Pancreas (tissue), 10 donors: ENCODE results near the gene ELK1. TPM values are rescaled to one million over a fixed set of nuclear protein-coding genes. Genes with fewer than 3 reads are reported as not detected.
A peak's percentile ranks its signal among the peaks of the same experiment; 100 is the strongest.

Experiments used
- ATAC-seq, 4 donors: fragments of 200-7000 bp; cut with Tn5 transposase; one replicate each; pipeline versions ENCODE4 v1.8.0 to v1.9.1; 2020; ENCODE audit warnings: mild to moderate bottlenecking in 4 of 4, moderate library complexity in 4 of 4
- DNase-seq, 6 donors: peaks; one replicate each; pipeline ENCODE4 v3.0.0-alpha.2; 2020
- FAIRE-seq: peaks from 2 replicates; lab custom pipeline; 2012; peaks lifted over from hg19 to GRCh38; lab: Jason Lieb, UNC
- H3K27ac ChIP-seq, 4 donors: fragments of 200-600 bp; sonication (generic); 1 replicate in 3 of 4; 2 replicates in 1 of 4; pipeline versions ENCODE4 v1.5.0 to v1.8.0; 2020
- H3K27me3 ChIP-seq, 4 donors: fragments of 200-600 bp; one replicate each; pipeline ENCODE4 v1.8.0; 2021
- H3K36me3 ChIP-seq, 3 donors: fragments of 200-600 bp; sonication (generic) in 1 of 3; one replicate each; pipeline versions ENCODE4 v1.5.0 to v1.8.0; 2020 to 2021
- H3K4me1 ChIP-seq, 3 donors: fragments of 200-600 bp; one replicate each; pipeline ENCODE4 v1.8.0; 2021
- H3K4me3 ChIP-seq, 4 donors: fragments of 200-600 bp; sonication (generic) in 2 of 4; one replicate each; pipeline versions ENCODE4 v1.5.0 to v1.8.0; 2020 to 2021
- H3K9me3 ChIP-seq, 4 donors: fragments of 200-600 bp; one replicate each; pipeline ENCODE4 v1.8.0; 2021
- CTCF ChIP-seq, 4 donors: fragments of 200-600 bp; sonication (generic) in 3 of 4; IDR thresholded peaks; one replicate each; pipeline versions ENCODE4 v1.5.0 to v1.8.0; 2021; ENCODE audit warnings: antibody characterized with exemption in 4 of 4
- WGBS, 2 donors: extraction: QIAGEN DNeasy Blood & Tissue Kit; methylation state at CpG; one replicate each; pipeline ENCODE4 v1.1.7; 2013; 5-methylcytosine and 5-hydroxymethylcytosine counted together
- intact Hi-C, 3 donors: fragments of 100-400 bp; cut with DNase I; formaldehyde crosslinking; loops; one replicate each; pipeline versions ENCODE4 v1.11.1 to v1.14.2; 2022
- polyA plus RNA-seq, 2 donors: library from polyadenylated mRNA; stranded (reverse); fragments of 200-250 nt; gene quantifications; one replicate each; pipeline ENCODE4 v1.2.3, GENCODE V29; 2013
- total RNA-seq, 6 donors: library from RNA; stranded (reverse); fragmentation: NEBNext Ultra II Directional in 4 of 6; extraction: Animal tissue kit (Norgen Biotek cat#: 25700) in 4 of 6; gene quantifications; one replicate each; pipeline versions ENCODE4 v1.2.1 to v1.2.4, GENCODE V29; 2021 to 2023
- donor health status: healthy with polysubstance abuse.
- donor health status: DM: no; HTN: no; CAD: no; lungs with moderate emphysema.
- donor health status: DM: no; HTN: no; CAD: no.
- donor health status: control.
- donor health status: control.
- donor health status: Bipolar disorder and iron deficiency.
- donor health status: DM: yes; HTN: yes; CAD: no.
- donor health status: DM: no; HTN: no; CAD: no.
- donor health status: DM: no; HTN: no; CAD: no.
- donor health status: DM: yes; HTN: yes; CAD: no.

The ELK1 gene
- total and polyA plus RNA-seq, 8 donors = 5.8 to 14.6 (median 10.2) TPM

- H3K27me3 ChIP-seq = peaks cover 0 to 6% (median 0%) of the 10 kb centered on the region in 4 donors
- no peak overlapping the region for H3K27ac ChIP-seq
- no peak for TF ChIP-seq CTCF (IDR thresholded peaks at IDR 0.05)
- no peaks in the 10 kb centered on the region for H3K9me3 ChIP-seq
- H3K4me1 ChIP-seq = peaks cover 0 to 5% (median 0%) of the 10 kb centered on the region in 3 donors
- 35 to 80% methylated on average over 1 of the region's 1 CpG for WGBS, 2 donors
- intact Hi-C loops = no loop called here
- H3K4me3 ChIP-seq = no peak overlapping the region
- DNase-seq = no peak
- ATAC-seq = no peak
- no peaks in the 10 kb centered on the region for H3K36me3 ChIP-seq
- no peak for FAIRE-seq
These were observed 11.8 kb upstream of the ELK1 start for GRCh38 chrX:47662144-47662657.

DNA sequence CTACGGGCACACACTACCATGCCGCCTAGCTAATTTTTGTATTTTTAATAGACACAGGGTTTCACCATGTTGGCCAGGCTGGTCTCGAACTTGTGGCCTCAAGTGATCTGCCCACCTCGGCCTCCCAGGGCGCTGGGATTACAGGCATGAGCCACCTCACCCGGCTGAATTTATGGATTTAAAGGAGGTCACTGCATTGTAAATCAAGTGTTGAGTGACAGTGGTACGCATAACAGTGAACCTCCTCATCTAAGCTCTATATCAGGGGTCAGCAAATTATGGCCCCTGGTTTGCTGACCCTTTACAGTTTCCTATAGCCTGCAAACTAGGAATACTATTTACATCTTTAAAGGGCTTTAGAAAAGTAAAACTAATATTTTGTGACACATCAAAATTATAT lies 11.2 kb upstream of the ELK1 start:
- H3K27ac ChIP-seq = no peak overlapping the region
- TF ChIP-seq CTCF (IDR thresholded peaks at IDR 0.05) = no peak
- ATAC-seq = no peak

DNA sequence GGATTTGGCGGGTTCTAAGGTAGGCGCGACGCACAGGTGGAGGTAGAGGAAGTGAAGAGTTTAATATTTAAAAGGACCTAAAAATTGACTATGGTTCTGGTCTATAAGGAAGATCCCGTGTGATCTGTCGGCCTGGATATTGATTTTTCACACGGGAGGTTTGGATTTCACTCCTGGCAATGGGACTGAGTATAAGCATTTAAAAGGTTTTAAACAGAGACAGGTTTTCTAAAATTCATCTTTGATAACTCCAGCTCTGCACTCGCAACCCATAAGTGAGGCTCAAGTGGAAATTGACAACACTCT lies 9.0 kb upstream of the ELK1 start:
- peak overlapping the region; percentile 93 to 98 (median 96) for H3K27ac ChIP-seq
- WGBS, 2 donors = 7 to 32% methylated on average over 8 of the region's 8 CpGs
- no peak for FAIRE-seq
- peaks cover 0 to 6% (median 0%) of the 10 kb centered on the region in 4 donors for H3K27me3 ChIP-seq
- no peak for DNase-seq
- TF ChIP-seq CTCF (IDR thresholded peaks at IDR 0.05) = no peak
- no peak for ATAC-seq
- H3K36me3 ChIP-seq = no peaks in the 10 kb centered on the region
- peaks cover 0 to 5% (median 0%) of the 10 kb centered on the region in 3 donors for H3K4me1 ChIP-seq
- intact Hi-C loops = no loop called here
- peak overlapping the region in 3 of 4 donors; percentile 22 to 50 (median 49) for H3K4me3 ChIP-seq
- H3K9me3 ChIP-seq = no peaks in the 10 kb centered on the region

More for the DNA sequence above, 11.2 kb upstream of the ELK1 start:
- intact Hi-C loops = no loop called here
- H3K9me3 ChIP-seq = no peaks in the 10 kb centered on the region
- no peaks in the 10 kb centered on the region for H3K36me3 ChIP-seq
- no peak overlapping the region for H3K4me3 ChIP-seq
- no peak for FAIRE-seq
- peaks cover 0 to 5% (median 0%) of the 10 kb centered on the region in 3 donors for H3K4me1 ChIP-seq
- 84 to 86% methylated on average over 7 of the region's 7 CpGs for WGBS, 2 donors
- no peak for DNase-seq
- peaks cover 0 to 6% (median 0%) of the 10 kb centered on the region in 4 donors for H3K27me3 ChIP-seq

GRCh38 chrX:47658684-47659420 lies 8.5 kb upstream of the ELK1 start, which contains the start of gene UXT:
TSS of gene UXT (minus strand) at chrX:47659180. CDS start at chrX:47658927, 253 bp downstream.
- H3K27ac ChIP-seq = peak within 1 kb of the TSS; percentile 93 to 98 (median 96)
- FAIRE-seq = peak; percentile 80
- TF ChIP-seq CTCF (IDR thresholded peaks at IDR 0.05) = no peak

More at GRCh38 chrX:47658684-47659420, 8.5 kb upstream of the ELK1 start, which contains the start of gene UXT:
- peaks cover 0 to 5% (median 0%) of the 10 kb centered on the region in 3 donors for H3K4me1 ChIP-seq
- H3K36me3 ChIP-seq = no peaks in the 10 kb centered on the region
- ATAC-seq (peak; percentile 90 to 95 (median 92)), DNase-seq (peak; percentile 88 to 95 (median 90))
- WGBS, 2 donors = 0 to 31% methylated on average over 50 to 54 of the region's 54 CpGs
- H3K4me3 ChIP-seq = peak within 1 kb of the TSS; percentile 22 to 50 (median 38)
- peaks cover 0 to 6% (median 0%) of the 10 kb centered on the region in 4 donors for H3K27me3 ChIP-seq
- no peaks in the 10 kb centered on the region for H3K9me3 ChIP-seq
- intact Hi-C loops = no loop called here
